H1 (cell line): ENCODE measurements around the gene GPX5. TPM values are rescaled to one million over a fixed set of nuclear protein-coding genes. Genes with fewer than 3 reads are reported as not detected.

Experiments used
- CTCF ChIA-PET: fragments of 300-600 bp; sonication (Branson Sonifier 250); formaldehyde crosslinking; loops from one replicate; lab custom pipeline; 2021; ENCODE audit not compliant: partially characterized antibody; lab: Charles Lee
- POLR2A ChIA-PET: fragments of 300-600 bp; sonication (Branson Sonifier 250); formaldehyde crosslinking; loops from one replicate; lab custom pipeline; 2021; ENCODE audit warnings: inconsistent platforms; ENCODE audit not compliant: partially characterized antibody; lab: Charles Lee
- DNase-seq, 2 experiments: peaks; one replicate each; pipeline versions ENCODE4 v3.0.0 to v3.0.0-alpha.2; 2010 to 2022; ENCODE audit warnings: low spot score in 2 of 2, low read depth in 1 of 2, mixed read lengths in 1 of 2
- FAIRE-seq: peaks from 2 replicates; lab custom pipeline; 2011; peaks lifted over from hg19 to GRCh38; lab: Jason Lieb, UNC
- H2AFZ ChIP-seq: 2 replicates; pipeline ENCODE4 v1.8.1; 2012; ENCODE audit warnings: low read length, inconsistent platforms
- H2AK5ac ChIP-seq: 2 replicates; pipeline ENCODE4 v1.6.1; 2013; ENCODE audit warnings: low read depth, low read length
- H2BK120ac ChIP-seq: replicated peaks from 2 replicates; pipeline ENCODE3; 2013; ENCODE audit warnings: low read depth, low read length, inconsistent platforms
- H2BK12ac ChIP-seq: 2 replicates; pipeline ENCODE4 v1.6.1; 2013; ENCODE audit warnings: low read depth, low read length
- H2BK15ac ChIP-seq: 2 replicates; pipeline ENCODE4 v1.6.1; 2013; ENCODE audit warnings: low read length
- H2BK20ac ChIP-seq: 2 replicates; pipeline ENCODE4 v1.6.1; 2013; ENCODE audit warnings: low read length
- H2BK5ac ChIP-seq: 2 replicates; pipeline ENCODE4 v1.6.1; 2013; ENCODE audit warnings: low read depth, low read length
- H3K14ac ChIP-seq: 2 replicates; pipeline ENCODE4 v1.6.1; 2013; ENCODE audit warnings: inconsistent platforms; ENCODE audit not compliant: insufficient read length
- H3K18ac ChIP-seq: 2 replicates; pipeline ENCODE4 v1.6.1; 2013; ENCODE audit warnings: low read length; ENCODE audit errors: extremely low read depth
- H3K23ac ChIP-seq: 2 replicates; pipeline ENCODE4 v1.6.1; 2013; ENCODE audit warnings: inconsistent platforms; ENCODE audit not compliant: insufficient read length
- H3K23me2 ChIP-seq: 2 replicates; pipeline ENCODE4 v1.6.1; 2013; ENCODE audit warnings: low read depth, low read length
- H3K27ac ChIP-seq: 2 replicates; pipeline ENCODE4 v1.6.1; 2011; ENCODE audit warnings: low read depth, low read length, inconsistent platforms
- H3K27me3 ChIP-seq, 4 experiments: replicated peaks in 1 of 4; 1 replicate in 1 of 4; 2 replicates in 3 of 4; pipeline versions ENCODE4 v1.6.1 to v1.8.1; 2011 to 2013; ENCODE audit warnings: low read length in 3 of 4, mild to moderate bottlenecking in 3 of 4, inconsistent platforms in 2 of 4, mixed read lengths in 2 of 4, moderate library complexity in 1 of 4; ENCODE audit not compliant: control insufficient read depth in 3 of 4, insufficient read depth in 3 of 4; ENCODE audit errors: extremely low read depth in 1 of 4
- H3K36me3 ChIP-seq, 4 experiments: 2 replicates each; pipeline versions ENCODE4 v1.6.1 to v1.8.1; 2011 to 2013; ENCODE audit warnings: mild to moderate bottlenecking in 4 of 4, low read length in 3 of 4, moderate library complexity in 2 of 4, control low read depth in 1 of 4, inconsistent platforms in 1 of 4; ENCODE audit not compliant: insufficient read depth in 4 of 4, control insufficient read depth in 2 of 4
- H3K4ac ChIP-seq: replicated peaks from 2 replicates; pipeline ENCODE3; 2013; ENCODE audit warnings: low read length, low read depth, mixed read lengths, inconsistent platforms; ENCODE audit not compliant: insufficient read length
- H3K4me1 ChIP-seq, 4 experiments: replicated peaks in 1 of 4; 1 replicate in 1 of 4; 2 replicates in 3 of 4; pipeline versions ENCODE4 v1.6.1 to v1.8.1; 2011 to 2013; ENCODE audit warnings: low read length in 3 of 4, inconsistent platforms in 2 of 4, mixed read lengths in 1 of 4; ENCODE audit not compliant: insufficient read depth in 4 of 4, control insufficient read depth in 3 of 4
- H3K4me2 ChIP-seq, 2 experiments: 2 replicates each; pipeline versions ENCODE4 v1.6.1 to v1.8.1; 2011 to 2013; ENCODE audit warnings: low read depth in 2 of 2, low read length in 2 of 2, control low read depth in 1 of 2, inconsistent platforms in 1 of 2, mild to moderate bottlenecking in 1 of 2; ENCODE audit not compliant: insufficient read depth in 1 of 2
- H3K4me3 ChIP-seq, 4 experiments: fragments of 200-600, 300-600 bp in 1 of 4; sonication (generic), shearing (Covaris generic), sonication (Bioruptor Twin) in 1 of 4; 2 replicates each; pipeline versions ENCODE4 v1.5.1 to v1.8.1; 2011 to 2016; ENCODE audit warnings: low read length in 4 of 4, low read depth in 3 of 4, control low read depth in 2 of 4, inconsistent platforms in 2 of 4, mild to moderate bottlenecking in 2 of 4, mixed read lengths in 1 of 4, moderate library complexity in 1 of 4; ENCODE audit not compliant: insufficient read depth in 2 of 4; ENCODE audit errors: extremely low read depth in 1 of 4
- H3K56ac ChIP-seq: replicated peaks from 2 replicates; pipeline ENCODE3; 2013; ENCODE audit warnings: low read depth, mild to moderate bottlenecking, mixed read lengths, low read length, inconsistent platforms; ENCODE audit not compliant: insufficient read length
- H3K79me1 ChIP-seq: 2 replicates; pipeline ENCODE4 v1.6.1; 2013; ENCODE audit warnings: low read depth, low read length, control low read depth
- H3K79me2 ChIP-seq, 2 experiments: 2 replicates each; pipeline versions ENCODE4 v1.6.1 to v1.8.1; 2012 to 2013; ENCODE audit warnings: low read length in 2 of 2, mild to moderate bottlenecking in 2 of 2, inconsistent platforms in 1 of 2; ENCODE audit not compliant: insufficient read depth in 2 of 2, control insufficient read depth in 1 of 2
- H3K9ac ChIP-seq, 4 experiments: replicated peaks in 1 of 4; 1 replicate in 1 of 4; 2 replicates in 3 of 4; pipeline versions ENCODE4 v1.6.1 to v1.8.1; 2011 to 2013; ENCODE audit warnings: low read depth in 3 of 4, low read length in 3 of 4, control low read depth in 2 of 4, mild to moderate bottlenecking in 2 of 4, moderate library complexity in 2 of 4, inconsistent platforms in 1 of 4; ENCODE audit errors: extremely low read depth in 1 of 4
- H3K9me3 ChIP-seq, 2 experiments: 2 replicates each; pipeline versions ENCODE4 v1.6.1 to v1.8.1; 2012 to 2013; ENCODE audit warnings: mild to moderate bottlenecking in 2 of 2, moderate library complexity in 2 of 2, control low read depth in 1 of 2, inconsistent platforms in 1 of 2, low read depth in 1 of 2, low read length in 1 of 2, mixed read lengths in 1 of 2; ENCODE audit not compliant: insufficient read depth in 2 of 2
- H4K20me1 ChIP-seq, 2 experiments: replicated peaks in 1 of 2; 2 replicates each; pipeline versions ENCODE3 to v1.8.1; 2011 to 2013; ENCODE audit warnings: inconsistent platforms in 2 of 2, low read length in 2 of 2, mild to moderate bottlenecking in 1 of 2; ENCODE audit not compliant: insufficient read depth in 2 of 2, control insufficient read depth in 1 of 2
- H4K5ac ChIP-seq: 2 replicates; pipeline ENCODE4 v1.6.1; 2013; ENCODE audit warnings: low read length, low read depth, mixed read lengths, inconsistent platforms; ENCODE audit not compliant: insufficient read length
- H4K8ac ChIP-seq: 2 replicates; pipeline ENCODE4 v1.8.0; 2013; ENCODE audit warnings: mild to moderate bottlenecking, moderate library complexity, low read length, inconsistent platforms; ENCODE audit not compliant: insufficient read depth; ENCODE audit errors: extremely low read depth
- H4K91ac ChIP-seq: replicated peaks from 2 replicates; pipeline ENCODE3; 2013; ENCODE audit warnings: low read length, mixed read lengths, inconsistent platforms; ENCODE audit not compliant: insufficient read length
- GABPA ChIP-seq: IDR thresholded peaks from 2 replicates; pipeline ENCODE4 v1.6.1; 2011; ENCODE audit warnings: mild to moderate bottlenecking, low read length, moderate library complexity, borderline replicate concordance; ENCODE audit not compliant: insufficient read depth
- KDM4A ChIP-seq: IDR thresholded peaks from one replicate; pipeline ENCODE4 v1.7.1; 2012; ENCODE audit warnings: low read depth, mild to moderate bottlenecking, moderate library complexity, low read length, inconsistent platforms; ENCODE audit not compliant: severe bottlenecking
- RNF2 ChIP-seq: fragments of 200-900, 300-1000 bp; sonication (generic); IDR thresholded peaks from 2 replicates; pipeline ENCODE4 v1.7.1; 2016; ENCODE audit warnings: borderline replicate concordance, low read depth, mild to moderate bottlenecking, antibody characterized with exemption, low read length; ENCODE audit not compliant: poor library complexity, severe bottlenecking; ENCODE audit errors: missing control alignments
- WGBS, 2 experiments: shearing (Covaris generic) in 1 of 2; methylation state at CpG; one replicate each; pipeline versions ENCODE4 v1.1.6 to v1.1.7; 2013 to 2015; ENCODE audit warnings: low lambda C conversion rate in 2 of 2, mixed read lengths in 2 of 2, inconsistent platforms in 1 of 2, low coverage in 1 of 2, missing lambda C conversion rate in 1 of 2; ENCODE audit not compliant: insufficient replicate concordance in 2 of 2, insufficient coverage in 1 of 2, insufficient read length in 1 of 2; ENCODE audit errors: extremely low coverage in 1 of 2, missing lambda C conversion rate in 1 of 2; 5-methylcytosine and 5-hydroxymethylcytosine counted together
- polyA plus RNA-seq, 7 experiments: library from polyadenylated mRNA; depleted of rRNA in 3 of 7; stranded (reverse) in 5 of 7; unstranded in 2 of 7; fragments of >200 nt in 5 of 7; fragments of 200-250 nt in 2 of 7; gene quantifications; 1 replicate in 5 of 7; 2 replicates in 1 of 7; 4 replicates in 1 of 7; pipeline versions ENCODE4 v1.2.1 to v1.2.3, GENCODE V29; 2011 to 2013; ENCODE audit warnings: missing spikeins in 2 of 7, mixed read lengths in 2 of 7
- total RNA-seq: library from RNA; stranded (reverse); fragmentation: NEBNext Ultra II Directional; extraction: Animal tissue kit (Norgen Biotek cat#: 25700); gene quantifications from 2 replicates; pipeline ENCODE4 v1.2.1, GENCODE V29; 2021

Gene GPX5
- total and polyA plus RNA-seq, 2 of the 8 experiments (the other 6 are each of a cell fraction or from before 2014, with no cell fraction given), result 0.08 TPM; not detected in 1

GRCh38 chr6:28553384-28553985 lies 27.8 kb downstream of the GPX5 start:
- Histone ChIP-seq H4K91ac (no peak overlapping the region), H2AFZ (peak overlapping the region; percentile 96), H3K23me2 (peaks cover 2% of the 10 kb centered on the region; the same call in 1 of the 2 replicates), H3K56ac (no peak overlapping the region), H3K4me2 (peak overlapping the region; percentile 74 to 86), H3K18ac (no peak overlapping the region), H4K8ac (no peak overlapping the region), H2BK12ac (no peak overlapping the region), H3K9ac (peak overlapping the region in 2 of 4 experiments; percentile 10 to 24; a peak in 2 of 7 replicates), H3K27ac (no peak overlapping the region), H2BK20ac (no peak overlapping the region), H4K20me1 (no peaks in the 10 kb centered on the region), H3K4ac (no peak overlapping the region), H2BK120ac (no peak overlapping the region), H3K4me1 (peaks cover 0 to 6% (median 3%) of the 10 kb centered on the region in 4 experiments; a peak in 3 of 7 replicates), H3K14ac (no peak overlapping the region), H3K27me3 (peaks cover 1 to 30% (median 20%) of the 10 kb centered on the region in 4 experiments), H4K5ac (no peak overlapping the region), H3K4me3 (peak overlapping the region; percentile 42 to 65 (median 49)), H2BK15ac (no peak overlapping the region), H3K23ac (no peak overlapping the region), H3K9me3 (no peaks in the 10 kb centered on the region), H3K79me1 (no peaks in the 10 kb centered on the region), H3K79me2 (no peaks in the 10 kb centered on the region), H2AK5ac (no peak overlapping the region), H3K36me3 (no peaks in the 10 kb centered on the region), H2BK5ac (no peak overlapping the region)
- no peak for FAIRE-seq
- ChIA-PET POLR2A (interaction anchor here (0.9 to 1.3 kb wide), 4 partner anchors 11 to 326 kb away, joined by 3 to 7 read pairs (median 3); no protein-coding TSS in a partner anchor), CTCF (interaction anchor here (0.9 to 3.2 kb wide), 3 partner anchors 11 to 32 kb away, joined by 3 to 17 read pairs (median 5); no protein-coding TSS in a partner anchor)
- no peak for DNase-seq
- WGBS, 2 experiments, result 15 to 82% methylated on average over 1 to 8 of the region's 8 CpGs
- TF ChIP-seq RNF2 (peak; percentile 6), KDM4A (peak; percentile 18), GABPA (no peak)
